ENCODE measurements around the gene SMIM44.
"Not testable (repeated sequence)": the region's sequence is repeated elsewhere in the genome, so short reads cannot be mapped to it uniquely, and the experiment has no call there.

The SMIM44 gene

DNA sequence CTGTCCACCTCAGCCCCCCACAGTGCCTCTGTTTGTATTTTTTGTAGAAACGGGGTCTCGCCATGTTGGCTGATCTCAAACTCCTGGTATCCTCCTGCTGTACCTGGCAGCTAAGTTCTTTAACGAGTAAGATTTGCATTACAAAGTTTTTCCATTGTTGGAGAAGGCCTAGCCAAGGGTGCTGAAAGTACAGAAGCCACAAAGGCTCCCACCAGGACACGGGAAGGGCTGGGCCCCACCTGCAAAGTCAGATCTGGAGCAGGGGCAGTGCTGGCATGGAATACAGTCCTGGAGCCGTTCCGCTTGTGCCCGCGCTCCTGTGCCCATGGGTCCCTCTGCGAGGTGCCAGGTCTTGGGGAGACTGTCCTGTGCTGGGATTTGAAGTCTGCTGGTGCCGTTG, 35.0 kb upstream of the SMIM44 start:
- no peak for DNase-seq (ENCODE audit: low read depth in 1 of 2, low spot score in 1 of 2)

DNA sequence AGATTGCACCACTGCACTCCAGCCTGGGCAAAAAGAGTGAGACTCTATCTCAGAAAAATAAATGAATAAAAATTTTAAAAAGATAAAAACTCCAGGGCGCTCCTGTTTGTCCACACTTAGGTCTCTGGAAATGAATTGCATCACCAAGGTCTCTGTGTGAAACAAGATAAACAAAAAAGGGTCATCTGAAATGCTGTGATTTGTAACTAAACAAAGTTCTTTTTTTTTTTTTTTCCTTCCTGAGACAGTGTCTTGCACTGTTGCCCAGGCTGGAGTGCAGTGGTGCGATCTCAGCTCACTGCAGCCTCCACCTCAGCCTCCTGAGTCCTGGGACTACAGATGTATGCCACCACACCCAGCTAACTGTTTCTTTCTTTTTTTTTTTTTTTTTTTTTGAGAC, 34.4 kb upstream of the SMIM44 start:
- DNase-seq (ENCODE audit: low read depth in 1 of 2, low spot score in 1 of 2): no peak

DNA sequence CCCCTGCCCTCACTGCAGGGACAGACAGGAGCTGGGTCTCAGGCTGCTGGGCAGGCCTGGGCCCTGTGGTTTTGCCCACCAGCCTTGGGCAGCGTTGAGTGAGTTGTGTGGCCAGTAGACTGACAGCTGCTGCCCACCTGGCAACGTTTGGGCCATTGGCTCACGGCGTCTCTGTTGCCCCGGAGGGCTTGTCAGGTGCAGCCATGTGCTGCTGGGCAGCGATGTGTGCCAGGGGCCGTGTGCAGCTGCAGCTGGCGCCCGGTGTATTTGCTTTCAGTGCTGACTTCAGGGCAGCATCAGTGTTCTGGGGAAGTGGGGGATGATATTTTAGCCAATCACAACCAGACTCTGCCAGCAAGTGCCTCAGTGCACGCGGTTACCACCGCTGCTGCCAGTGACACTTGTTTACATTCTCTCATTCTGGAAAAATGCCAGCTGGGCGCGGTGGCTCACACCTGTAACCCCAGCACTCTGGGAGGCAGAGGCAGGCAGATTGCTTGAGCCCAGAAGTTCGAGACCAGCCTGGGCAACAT, 33.5 kb upstream of the SMIM44 start:
- DNase-seq (ENCODE audit: low read depth in 1 of 2, low spot score in 1 of 2): no peak

DNA sequence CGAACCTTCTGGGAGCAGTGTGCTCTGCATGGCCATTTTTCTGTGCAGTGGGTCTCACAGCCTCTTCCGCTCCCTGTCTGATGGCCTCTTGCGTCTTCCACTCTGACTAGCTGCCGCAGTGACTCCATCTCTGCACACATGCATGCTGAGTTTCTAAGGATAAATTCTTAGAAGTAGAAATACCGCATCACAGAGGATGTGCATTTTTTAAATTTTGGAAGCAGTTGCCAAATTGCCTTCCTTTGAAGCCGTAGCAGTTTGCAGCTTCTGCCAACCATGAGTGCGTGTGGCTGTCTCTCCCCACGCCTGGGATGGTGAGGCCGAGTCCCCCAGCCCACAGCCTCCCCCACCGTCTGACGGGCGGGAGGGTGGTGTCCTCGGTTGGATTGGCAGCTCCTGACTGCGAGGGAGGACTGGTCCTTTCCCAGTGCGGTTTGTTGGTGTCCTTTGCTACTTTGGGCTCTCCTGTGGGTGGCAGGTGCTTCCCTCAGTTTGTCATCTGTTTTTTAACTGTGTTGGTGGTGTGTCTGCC, 32.7 kb upstream of the SMIM44 start:
- no peak for DNase-seq (ENCODE audit: low read depth in 1 of 2, low spot score in 1 of 2)

DNA sequence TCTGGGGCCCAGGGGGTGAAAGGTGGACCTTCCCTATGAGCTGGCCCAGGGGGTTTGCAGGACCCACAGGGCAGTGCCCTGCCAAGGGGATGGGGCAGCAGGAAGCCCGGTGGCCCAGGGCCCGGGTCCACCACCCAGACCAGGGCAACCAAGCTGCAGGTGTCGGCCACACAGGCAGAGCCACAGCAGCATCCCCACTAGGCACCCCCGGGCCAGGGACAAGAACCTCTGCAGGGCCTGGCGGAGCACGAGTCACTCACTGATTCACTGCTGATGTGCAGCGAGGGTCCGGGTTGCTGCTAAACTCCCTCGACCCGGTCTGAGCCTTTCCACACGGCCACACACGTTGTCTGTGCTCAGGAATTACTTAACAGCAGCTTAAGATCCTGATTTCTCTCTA, 31.7 kb upstream of the SMIM44 start:
- DNase-seq (ENCODE audit: low read depth in 1 of 2, low spot score in 1 of 2): no peak

DNA sequence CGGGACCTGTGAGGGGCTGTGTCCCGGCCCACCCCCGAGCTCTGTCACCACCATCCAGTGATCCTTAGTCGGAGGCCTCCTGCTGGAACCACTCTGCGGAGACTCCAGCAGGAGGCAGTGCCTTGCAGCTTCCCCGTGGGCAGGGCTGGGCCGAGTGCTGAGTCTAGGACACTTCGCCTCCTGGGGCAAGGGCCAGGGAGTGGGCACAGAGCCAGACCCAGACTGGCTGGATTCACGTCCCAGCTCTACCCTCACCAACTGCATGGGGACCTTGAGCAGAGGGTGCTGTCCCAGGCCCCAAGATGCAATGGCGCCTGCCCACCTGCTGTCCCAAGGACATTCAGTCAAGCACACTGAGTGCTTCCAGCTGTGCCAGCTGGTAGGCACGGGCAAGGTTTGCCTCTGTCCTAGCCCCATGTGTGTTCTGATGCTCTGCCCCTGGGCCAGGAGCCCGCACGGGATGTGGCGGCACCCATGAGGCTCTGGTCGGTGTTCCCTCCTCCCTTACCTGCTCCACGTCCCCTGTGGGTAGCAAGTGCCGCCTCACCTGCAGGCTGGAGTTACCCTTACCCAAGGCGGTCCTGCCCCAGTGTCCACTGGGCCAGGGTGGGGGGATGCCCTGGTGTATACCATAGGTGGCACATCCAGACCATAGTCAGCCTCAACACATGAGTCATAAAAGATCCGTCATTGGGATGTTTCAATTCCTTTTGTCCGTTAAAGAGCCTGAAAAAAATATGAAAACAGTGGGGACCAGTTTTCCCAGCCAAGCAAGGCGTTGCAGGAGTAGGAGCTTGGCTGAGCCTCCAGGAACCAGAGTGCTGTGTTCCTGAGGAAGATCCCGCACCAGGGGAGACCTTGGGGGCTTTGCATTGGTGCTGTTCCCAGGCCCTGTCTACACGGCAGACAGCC, 30.2 kb upstream of the SMIM44 start:
- no peak for DNase-seq (ENCODE audit: low read depth in 1 of 2, low spot score in 1 of 2)

DNA sequence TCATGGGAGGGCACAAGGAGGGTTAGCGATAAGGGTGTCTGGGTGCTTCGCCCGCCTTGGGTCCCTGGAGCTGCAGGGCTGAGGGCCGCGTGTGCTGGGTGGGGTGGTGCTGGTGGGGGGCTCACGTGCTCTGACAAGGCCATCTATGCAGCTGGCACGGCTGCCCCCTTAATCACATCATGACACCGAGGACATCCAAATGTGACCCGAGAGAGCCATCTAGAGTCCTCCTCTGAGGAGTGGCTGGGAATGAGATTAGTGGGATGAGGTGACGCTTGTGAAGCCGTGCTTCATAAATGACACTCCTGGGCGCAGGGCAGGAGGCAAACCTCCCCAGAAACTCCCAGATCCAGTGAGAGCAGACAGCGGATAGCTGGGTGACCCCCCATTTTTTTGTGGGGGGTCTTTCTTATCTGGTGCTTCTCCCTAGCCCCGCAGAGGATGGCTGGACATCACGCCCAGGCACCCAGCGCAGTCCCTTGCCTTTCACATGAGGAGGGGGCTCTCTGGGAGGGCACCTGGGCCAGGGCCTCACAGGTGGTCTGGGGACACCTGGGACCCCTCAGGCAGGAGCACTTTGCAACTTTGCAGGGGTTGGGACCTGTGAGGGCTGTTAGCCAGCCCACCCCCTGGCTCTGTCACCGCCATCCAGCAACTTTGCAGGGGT, 29.5 kb upstream of the SMIM44 start:
- DNase-seq (ENCODE audit: low read depth in 1 of 2, low spot score in 1 of 2): no peak

DNA sequence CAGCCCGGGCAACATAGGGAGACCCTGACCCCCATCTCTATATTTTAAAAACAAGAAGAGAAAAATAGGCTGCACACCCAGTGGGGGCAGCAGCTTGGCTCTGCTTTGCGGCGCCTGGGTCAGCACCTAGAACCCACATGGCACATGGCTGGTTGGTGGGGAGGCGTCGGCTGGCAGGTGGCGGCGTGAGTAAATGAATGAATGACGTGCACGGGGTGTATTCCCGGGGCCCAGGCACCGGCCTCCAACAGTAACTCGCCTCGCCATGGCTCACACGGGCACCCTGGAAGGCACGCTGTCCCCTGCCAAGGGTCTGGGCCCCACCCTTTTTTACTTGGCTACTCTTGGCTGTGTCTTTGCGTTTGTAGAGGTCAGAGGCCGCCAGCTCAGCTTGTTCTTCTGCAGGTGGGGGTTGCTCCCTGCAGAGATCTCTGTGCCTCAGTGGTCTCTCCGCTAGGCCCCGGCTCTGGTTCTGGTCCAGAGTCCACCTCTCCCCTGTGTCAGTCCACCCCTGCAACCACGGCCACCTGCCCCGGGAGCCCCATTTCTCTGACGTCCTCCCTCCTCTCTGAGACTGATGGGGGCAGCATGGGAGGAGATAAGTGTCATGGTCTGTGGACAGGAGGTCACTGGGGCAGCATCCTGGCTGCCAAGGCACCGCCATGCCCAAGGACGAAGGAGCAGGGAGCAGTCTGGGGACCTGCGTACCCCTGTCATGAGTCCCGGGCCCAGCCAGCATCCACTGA, 28.4 kb upstream of the SMIM44 start:
- DNase-seq (ENCODE audit: low read depth in 1 of 2, low spot score in 1 of 2): no peak

DNA sequence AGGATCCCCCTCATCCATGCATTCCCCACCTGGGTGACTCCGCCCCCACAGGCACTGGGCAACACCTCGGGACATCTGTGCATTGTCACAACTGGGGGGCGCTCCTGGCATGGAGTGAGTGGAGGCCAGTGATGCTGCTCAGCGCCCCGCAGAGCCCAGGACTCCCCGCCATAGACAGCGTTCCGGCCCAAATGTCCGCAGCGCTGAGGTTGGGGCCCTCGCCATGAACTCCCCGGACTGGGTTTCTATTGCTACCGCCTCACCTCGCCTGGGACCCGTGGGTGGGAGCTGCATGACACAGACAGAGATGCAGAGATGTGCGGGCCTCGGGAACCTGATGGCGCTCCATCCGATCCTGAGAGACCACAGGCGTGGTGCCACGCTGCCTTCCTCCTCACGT, 27.5 kb upstream of the SMIM44 start:
- no peak for DNase-seq (ENCODE audit: low read depth in 1 of 2, low spot score in 1 of 2)

DNA sequence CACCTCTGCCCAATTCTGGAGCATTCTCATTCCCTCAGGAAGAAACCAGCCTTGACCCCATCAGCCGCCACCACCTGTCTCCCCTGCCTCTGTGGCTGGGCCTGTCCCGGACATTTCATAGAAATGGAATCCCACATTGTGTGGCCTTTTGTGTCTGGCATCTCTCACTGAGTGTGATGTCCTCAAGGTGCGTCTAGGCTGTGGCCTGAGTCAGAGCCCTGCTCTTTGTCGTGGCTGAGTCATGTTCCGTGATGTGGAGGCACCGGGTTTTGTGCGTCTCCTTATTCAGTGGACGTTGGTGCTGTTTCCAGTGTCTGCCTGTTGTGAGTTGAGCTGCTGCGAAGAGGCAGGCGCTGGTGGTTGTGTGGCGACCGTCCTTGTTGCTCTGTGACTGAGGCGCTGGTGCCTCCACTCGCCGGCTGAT, 26.3 kb upstream of the SMIM44 start:
- DNase-seq (ENCODE audit: low read depth in 1 of 2, low spot score in 1 of 2): no peak

DNA sequence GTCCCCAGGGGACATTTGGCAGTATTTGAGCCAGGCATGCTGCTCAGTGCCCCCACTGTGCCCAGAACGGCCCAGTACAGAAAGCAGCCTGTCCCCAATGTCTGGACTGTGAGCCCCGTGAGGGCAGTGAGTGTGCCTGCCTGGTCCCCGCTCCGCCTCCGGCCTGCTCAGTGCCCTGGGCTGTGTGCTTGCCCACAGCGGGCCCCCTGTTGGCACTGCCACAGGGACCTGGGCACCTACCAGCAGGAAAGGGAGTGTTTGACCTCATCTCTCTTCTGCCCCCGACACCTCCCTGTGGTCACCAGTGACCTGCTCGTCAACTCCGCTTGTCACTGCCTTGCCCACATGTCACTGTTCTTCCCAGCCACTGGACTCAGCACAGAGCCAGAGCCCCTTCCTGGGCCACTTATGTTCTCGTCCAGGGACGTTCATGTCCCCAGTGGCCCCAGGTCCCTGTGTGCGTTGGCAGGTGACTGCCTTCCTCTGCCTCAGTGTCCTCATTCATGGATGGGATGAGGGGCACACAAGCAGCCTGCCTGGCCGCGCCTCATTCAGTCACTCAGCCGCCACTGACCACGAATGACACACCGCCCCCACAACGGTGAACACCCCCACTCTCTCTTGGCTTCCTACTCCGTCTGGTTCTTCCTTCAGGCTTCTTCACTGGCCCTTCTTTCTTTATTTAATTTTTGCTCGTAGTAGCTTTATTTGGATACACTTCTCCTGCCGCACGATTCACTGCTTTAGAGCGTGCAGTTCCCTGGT, 25.7 kb upstream of the SMIM44 start:
- DNase-seq (ENCODE audit: low read depth in 1 of 2, low spot score in 1 of 2): no peak

DNA sequence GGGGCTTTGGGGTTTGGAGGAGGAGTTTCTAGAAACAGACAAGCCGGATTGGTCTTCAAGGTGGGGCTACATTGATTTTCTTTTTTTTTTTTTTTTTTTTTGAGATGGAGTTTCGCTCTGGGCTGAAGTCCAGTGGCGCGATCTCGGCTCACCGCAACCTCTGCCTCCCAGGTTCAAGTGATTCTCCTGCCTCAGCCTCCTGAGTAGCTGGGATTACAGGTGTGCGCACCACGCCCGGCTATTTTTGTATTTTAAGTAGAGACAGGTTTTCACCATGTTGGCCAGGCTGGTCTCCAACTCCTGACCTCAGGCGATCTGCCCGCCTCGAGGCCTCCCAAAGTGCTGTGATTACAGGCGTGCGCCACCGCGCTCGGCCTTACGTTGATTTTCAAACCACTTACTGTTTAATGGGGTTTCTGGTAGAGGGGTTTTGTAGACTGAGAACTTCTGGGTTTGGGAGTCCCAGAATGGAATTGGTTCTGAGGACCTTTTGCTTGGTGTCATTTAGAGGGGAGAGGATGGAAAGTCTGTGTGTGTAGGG, 24.9 kb upstream of the SMIM44 start:
- DNase-seq (ENCODE audit: low read depth in 1 of 2, low spot score in 1 of 2): not testable (repeated sequence)

DNA sequence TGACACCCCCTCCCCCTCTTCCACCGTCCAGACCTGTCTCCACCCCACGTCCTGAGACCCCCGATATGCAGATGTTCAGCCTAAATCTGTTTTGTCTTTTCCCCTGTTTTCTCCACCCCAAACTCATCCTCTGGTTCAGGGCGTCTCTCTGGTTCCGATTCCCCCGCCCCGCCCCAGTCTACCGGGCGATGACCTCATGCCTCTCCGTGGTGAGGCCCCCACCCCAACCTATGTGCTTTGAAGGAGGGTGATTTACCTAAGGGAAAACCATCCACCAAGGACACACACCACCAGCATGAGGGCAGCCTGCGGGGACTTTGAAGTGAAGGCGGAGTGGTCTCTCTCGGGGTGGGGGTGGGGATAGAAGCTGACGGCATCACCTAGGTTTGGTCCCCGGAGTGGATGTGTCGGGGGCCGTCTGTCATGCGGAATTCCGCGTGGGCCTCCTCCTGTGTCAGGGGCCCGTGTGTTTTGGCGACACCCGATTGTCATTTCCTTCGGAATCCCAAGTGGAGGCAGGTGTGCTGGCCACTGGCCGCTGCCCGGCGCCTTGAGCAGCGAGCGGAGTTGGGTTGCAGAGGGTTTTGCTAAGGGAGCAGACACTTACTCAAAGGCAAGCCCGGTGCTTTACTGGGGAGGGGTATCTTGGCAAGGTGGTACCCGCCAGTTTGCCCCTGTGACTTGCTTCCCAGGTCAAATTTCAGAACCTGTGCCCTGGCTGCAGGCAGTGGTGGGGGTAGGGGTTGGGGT, 24.3 kb upstream of the SMIM44 start:
- DNase-seq (ENCODE audit: low read depth in 1 of 2, low spot score in 1 of 2): no peak

DNA sequence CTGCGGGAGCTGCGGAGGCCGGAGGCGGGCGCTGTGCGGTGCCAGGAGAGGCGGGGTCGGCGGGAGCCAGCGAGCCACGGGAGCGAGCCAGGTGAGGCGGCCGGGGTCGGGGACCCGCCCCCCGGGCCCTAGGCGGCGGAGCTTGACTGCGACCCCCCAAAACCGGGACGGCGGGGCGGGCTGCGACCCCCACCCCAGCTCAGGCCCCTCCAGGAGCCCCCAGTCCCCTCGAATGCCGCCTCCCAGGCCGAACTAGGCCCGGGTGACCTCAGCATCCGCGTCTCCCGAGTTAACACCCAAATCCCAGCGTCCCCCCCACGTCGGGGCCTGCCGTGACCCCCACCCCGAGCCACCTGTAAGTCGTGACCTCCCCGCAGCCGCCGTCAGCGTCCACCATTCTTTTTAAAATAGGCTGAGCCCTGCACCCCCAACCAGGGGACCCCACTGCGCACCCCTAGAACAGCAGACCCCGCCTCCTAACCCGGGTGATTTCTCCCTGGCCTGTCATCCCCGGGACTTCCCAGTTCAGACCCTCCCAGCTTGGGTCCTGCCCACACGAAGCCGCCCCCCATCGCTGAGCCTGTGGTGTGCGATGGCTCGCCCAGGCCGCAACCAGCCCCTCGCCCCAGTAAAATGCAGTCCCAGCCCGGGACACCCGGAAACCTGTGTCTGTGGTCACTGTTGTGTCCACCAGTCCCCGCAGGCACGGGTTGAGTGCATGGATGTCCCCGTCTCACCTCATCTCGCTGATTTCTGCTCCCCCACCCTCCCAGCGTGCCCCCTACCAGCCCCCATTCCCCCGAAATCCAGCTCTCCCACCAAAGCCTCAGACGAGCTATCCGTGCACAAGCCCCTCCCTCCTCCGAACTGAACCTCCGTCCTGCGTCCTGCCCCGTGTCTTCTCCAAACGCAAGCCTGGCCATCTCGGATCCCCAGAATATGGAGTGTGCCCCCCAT, 23.4 kb upstream of the SMIM44 start:
- DNase-seq (ENCODE audit: low read depth in 1 of 2, low spot score in 1 of 2): no peak

DNA sequence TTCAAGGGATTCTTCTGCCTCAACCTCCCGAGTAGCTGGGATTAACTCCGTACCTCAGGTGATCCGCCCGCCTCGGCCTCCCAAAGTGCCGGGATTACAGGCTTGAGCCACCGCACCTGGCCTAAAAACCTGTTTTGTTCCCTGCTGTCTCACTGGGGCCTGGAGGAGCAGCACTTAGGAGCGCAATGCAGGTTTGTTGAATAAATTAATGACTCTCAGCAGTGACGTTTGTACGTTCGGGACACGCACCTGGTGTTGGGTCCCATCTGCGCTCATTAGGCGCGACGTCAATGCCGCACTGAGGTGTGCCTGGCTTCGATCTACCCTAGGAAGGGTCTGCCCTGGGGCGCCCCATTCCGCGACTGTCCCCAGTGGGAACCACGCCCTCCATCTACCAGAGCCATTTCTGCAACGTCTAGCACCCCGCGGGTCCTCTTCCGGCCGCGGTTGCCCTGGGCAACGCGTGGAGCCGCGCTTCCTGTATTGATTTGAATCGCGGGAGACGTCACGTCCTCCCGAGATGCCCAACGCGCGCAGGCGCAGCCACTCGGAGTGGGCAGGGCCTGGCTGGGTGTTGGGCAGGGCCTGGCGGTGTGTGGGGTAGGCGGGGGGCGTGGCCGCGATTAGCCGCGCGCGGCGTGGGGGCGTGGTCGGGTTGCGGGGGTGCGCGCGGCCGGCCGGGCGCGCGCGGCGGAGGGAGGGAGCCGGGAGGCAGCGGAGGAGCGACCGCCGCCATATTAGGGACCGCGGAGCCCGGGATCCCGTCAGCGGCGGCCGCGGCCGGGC, 22.6 kb upstream of the SMIM44 start, which contains the start of gene FZR1:
Gene FZR1 (plus strand): TSS at position 714 of the 786 bp plus-strand sequence. CDS start 16,679 bp downstream, outside the sequence.
- peak; percentile 98 to 99 for DNase-seq (ENCODE audit: low read depth in 1 of 2, low spot score in 1 of 2)

DNA sequence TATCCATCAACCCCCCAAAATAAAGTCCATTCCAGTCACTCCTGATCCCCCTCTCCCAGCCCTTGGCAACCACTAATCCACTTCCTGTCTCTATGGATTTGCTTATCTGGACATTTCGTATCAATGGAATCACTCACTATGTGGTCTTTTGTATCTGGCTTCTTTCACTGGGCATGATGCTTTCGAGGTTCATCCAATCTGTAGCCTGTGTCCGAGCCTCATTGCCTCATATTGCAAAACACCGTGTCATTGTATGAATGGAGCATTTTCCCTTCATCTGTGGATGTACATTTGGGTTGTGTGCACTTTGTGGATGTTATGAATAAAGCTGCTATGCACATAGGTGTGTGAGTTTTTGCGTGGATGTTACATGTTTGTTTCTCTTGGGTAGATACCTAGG, 21.5 kb upstream of the SMIM44 start:
- DNase-seq (ENCODE audit: low read depth in 1 of 2, low spot score in 1 of 2): no peak

DNA sequence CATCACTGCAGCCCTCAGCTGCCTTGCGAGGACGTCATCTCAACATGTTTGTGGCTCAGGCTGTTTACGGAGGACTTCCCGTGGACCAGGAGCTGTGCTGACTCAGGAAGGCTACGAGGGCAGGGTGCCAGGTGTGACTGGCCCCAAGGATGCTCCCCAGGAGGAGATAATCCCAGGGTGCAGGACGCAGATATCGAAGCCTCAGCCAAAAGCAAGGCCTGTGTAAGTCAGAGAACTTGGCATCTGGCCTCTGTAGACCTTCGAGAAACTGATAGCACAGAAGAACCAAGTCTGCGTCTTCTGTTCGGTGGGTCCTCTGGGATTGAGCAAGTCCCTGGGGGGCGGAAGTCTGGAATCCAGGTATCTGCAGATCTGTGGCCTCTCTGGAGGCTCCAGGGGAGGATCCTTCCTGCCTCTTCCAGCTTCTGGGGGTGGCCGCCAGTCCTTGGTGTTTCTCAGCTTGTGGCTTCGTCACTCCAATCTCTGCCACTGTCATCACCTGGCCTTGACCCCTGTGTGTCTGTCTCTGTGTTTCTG, 19.9 kb upstream of the SMIM44 start:
- no peak for DNase-seq (ENCODE audit: low read depth in 1 of 2, low spot score in 1 of 2)

All from activated CD4-positive, alpha-beta T cell treated with anti-CD3 and anti-CD28 coated beads, Interleukin-2, amount 50 U/mL, for 24 hours (primary cell).